ENCODE data around the gene TPRKB.

- TF ChIP-seq CTCF (IDR thresholded peaks at IDR 0.05) (no peak), POLR2A (IDR thresholded peaks at IDR 0.05) (no peak), EP300 (IDR thresholded peaks at IDR 0.05) (no peak)
These were observed 20.4 kb downstream of the TPRKB start for GRCh38 chr2:73716543-73717250.

All from stomach (tissue), 4 donors.